Measurements from ENCODE around the gene CAPN1.

- TF ChIP-seq ZNF274 (IDR thresholded peaks at IDR 0.05; ENCODE audit: low read depth, low read length) (no peak), YY1 (IDR thresholded peaks at IDR 0.05; ENCODE audit: insufficient read depth, insufficient read length) (no peak), SUZ12 (IDR thresholded peaks at IDR 0.05; ENCODE audit: extremely low read depth, insufficient read depth, insufficient read length) (no peak)
Measured at GRCh38 chr11:65132988-65133700, 48.6 kb upstream of the CAPN1 start.
